Measurements from ENCODE around the gene RCN1. TPM values are rescaled to one million over a fixed set of nuclear protein-coding genes. Genes with fewer than 3 reads are reported as not detected.
A peak's percentile ranks its signal among the peaks of the same experiment; 100 is the strongest.

Gene RCN1
- 99.8 TPM for total RNA-seq (2021; ENCODE audit: unreplicated experiment)
- polyA plus RNA-seq (2012) = 101 and 108 TPM in 2 replicates
- Bru-seq, nascent RNA = percentile 95 among the genes with signal in this experiment
- percentile 100 among the genes with signal in this experiment for BruChase-seq, experiment 1, labeled RNA remaining after a 6-hour chase
- percentile 99 among the genes with signal in this experiment for BruChase-seq, experiment 2, labeled RNA remaining after a 2-hour chase
- long read RNA-seq, transcript RCN1-201 (6 exons, 2,572 nt) = major isoform, 321 of 330 reads
- long read RNA-seq, partial matches to known transcripts = 2 of 330 reads
- long read RNA-seq, other reads (novel, unspliced or antisense) = 5 of 330 reads

DNA sequence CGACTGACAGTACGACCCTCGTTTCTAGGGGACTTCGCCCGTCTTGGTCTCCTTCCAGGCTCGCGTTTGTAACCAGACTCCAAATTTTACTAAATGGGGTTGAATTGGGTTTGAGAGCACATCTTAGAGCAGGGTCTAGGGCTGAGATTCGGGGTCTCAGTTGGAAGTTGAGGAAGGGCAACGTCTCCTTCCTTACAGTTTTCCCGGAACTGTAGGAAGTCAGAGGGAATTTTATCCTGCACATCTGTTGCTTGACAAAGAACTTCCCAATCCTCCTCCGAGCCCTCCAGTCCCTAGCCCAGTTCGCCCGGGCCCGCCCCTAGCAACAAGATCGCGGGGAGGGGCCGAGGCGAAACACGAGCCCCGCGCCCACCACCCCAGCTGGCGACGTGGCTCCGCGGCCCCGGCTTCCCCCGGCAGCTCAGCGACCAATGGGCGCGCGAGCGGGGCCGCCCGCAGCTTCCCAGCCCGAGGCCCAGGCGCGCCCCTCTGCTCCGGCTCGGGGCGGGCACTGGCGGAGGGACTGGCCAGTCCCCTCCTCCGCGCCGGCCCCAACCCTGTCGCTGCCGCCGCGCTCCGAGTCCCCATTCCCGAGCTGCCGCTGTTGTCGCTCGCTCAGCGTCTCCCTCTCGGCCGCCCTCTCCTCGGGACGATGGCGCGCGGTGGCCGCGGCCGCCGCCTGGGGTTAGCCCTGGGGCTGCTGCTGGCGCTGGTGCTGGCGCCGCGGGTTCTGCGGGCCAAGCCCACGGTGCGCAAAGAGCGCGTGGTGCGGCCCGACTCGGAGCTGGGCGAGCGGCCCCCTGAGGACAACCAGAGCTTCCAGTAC lies at the start of gene RCN1:
TSS of gene RCN1 (plus strand) at position 530 of the 826 bp plus-strand sequence. CDS start at position 653, 123 bp downstream.
- peaks cover 44% of the 10 kb centered on the region for H3K79me2 ChIP-seq (ENCODE audit: insufficient read depth, low read length)
- H4K20me1 ChIP-seq (ENCODE audit: insufficient read depth) = no peaks in the 10 kb centered on the region
- H3K4me2 ChIP-seq (ENCODE audit: low read length) = peak within 1 kb of the TSS; percentile 90
- DNase-seq (ENCODE audit: low read depth, low spot score) (no peak), ATAC-seq (peak; percentile 77)
- H3K9me2 ChIP-seq (ENCODE audit: insufficient read depth) = no peaks in the 10 kb centered on the region
- POLR2A ChIA-PET = interaction anchor here (0.6 to 1.5 kb wide), 3 partner anchors 8 to 74 kb away, joined by 3 to 6 read pairs (median 3); no protein-coding TSS in a partner anchor
- intact Hi-C loops (cut with micrococcal nuclease) = no loop called here
- no peaks in the 10 kb centered on the region for H3K9me3 ChIP-seq (ENCODE audit: control insufficient read depth in 1 of 2, insufficient read depth in 1 of 2, low read depth in 1 of 2, low read length in 2 of 2)
- TF ChIP-seq ELF1 (IDR thresholded peaks at IDR 0.05; ENCODE audit: borderline replicate concordance, low read depth) = no peak
- no peak for TF ChIP-seq CEBPB (IDR thresholded peaks at IDR 0.05; ENCODE audit: low read depth)
- TF ChIP-seq, protein P1, sequence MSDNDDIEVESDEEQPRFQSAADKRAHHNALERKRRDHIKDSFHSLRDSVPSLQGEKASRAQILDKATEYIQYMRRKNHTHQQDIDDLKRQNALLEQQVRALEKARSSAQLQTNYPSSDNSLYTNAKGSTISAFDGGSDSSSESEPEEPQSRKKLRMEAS (IDR thresholded peaks at IDR 0.05) = no peak
- peak; percentile 59 for TF ChIP-seq POLR2A (IDR thresholded peaks at IDR 0.05; ENCODE audit: borderline replicate concordance, extremely low read depth, insufficient read depth, insufficient read length)
- peak; percentile 29; the same call in 1 of the 2 replicates for TF ChIP-seq POLR2AphosphoS5 (IDR thresholded peaks at IDR 0.05; ENCODE audit: low read depth, low read length)
- no peaks in the 10 kb centered on the region for H3K27me3 ChIP-seq (ENCODE audit: insufficient read depth, low read length)
- H3K4me1 ChIP-seq (ENCODE audit: control insufficient read depth in 1 of 2, insufficient read depth in 2 of 2, low read length in 2 of 2) = peaks cover 27 to 49% of the 10 kb centered on the region in 2 experiments
- BruUV-seq (replicated peaks) = no TSS peak
- peak within 1 kb of the TSS; percentile 91 for H3K9ac ChIP-seq (ENCODE audit: low read length)
- H3K4me3 ChIP-seq (replicated peaks in 1 of 2; ENCODE audit: low read depth in 1 of 2, low read length in 2 of 2) = peak within 1 kb of the TSS; percentile 50 to 80
- H2AFZ ChIP-seq (ENCODE audit: low read depth, low read length, poor library complexity, severe bottlenecking) = peak within 1 kb of the TSS; percentile 26
- H3K36me3 ChIP-seq (ENCODE audit: control insufficient read depth in 1 of 2, insufficient read depth in 2 of 2, low read length in 2 of 2) = no peaks in the 10 kb centered on the region
- CTCF ChIA-PET = no interaction called here
- peak within 1 kb of the TSS; percentile 93 for H3K27ac ChIP-seq (ENCODE audit: low read depth, low read length)
- RAD21 ChIA-PET (ENCODE audit: low non-redundant PET in 1 of 2, low total read pairs in 2 of 2, uncharacterized antibody in 2 of 2, unreplicated experiment in 2 of 2) = no interaction called here

DNA sequence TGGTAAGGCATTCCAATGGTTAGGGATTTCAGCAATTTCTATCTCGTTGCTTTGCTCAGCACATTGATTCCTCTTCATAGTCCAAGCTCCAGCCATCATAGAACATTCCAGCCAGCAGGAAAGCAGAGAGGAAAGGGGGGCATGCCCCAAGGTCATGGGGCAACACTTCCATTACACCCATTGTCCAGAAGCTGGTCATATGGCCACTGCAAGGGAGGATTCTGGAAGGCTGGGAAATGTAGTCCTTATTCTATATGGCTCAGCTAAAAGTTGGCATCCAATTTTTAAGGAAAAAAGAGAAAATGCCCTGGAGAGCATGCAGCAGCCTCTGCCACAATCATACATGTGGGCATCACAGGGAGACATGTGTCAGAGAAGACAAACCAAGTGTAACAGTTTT lies 47.1 kb upstream of the RCN1 start:
- no peak overlapping the region for H3K27ac ChIP-seq (ENCODE audit: low read depth, low read length)
- H4K20me1 ChIP-seq (ENCODE audit: insufficient read depth) = no peaks in the 10 kb centered on the region
- no TSS peak for BruUV-seq (replicated peaks)
- intact Hi-C loops (cut with micrococcal nuclease) = no loop called here
- H3K9ac ChIP-seq (ENCODE audit: low read length) = no peak overlapping the region
- H3K36me3 ChIP-seq (ENCODE audit: control insufficient read depth in 1 of 2, insufficient read depth in 2 of 2, low read length in 2 of 2) = no peaks in the 10 kb centered on the region
- ChIA-PET CTCF (interaction anchor here (0.6 kb wide), 1 partner anchor 110 kb away, joined by 3 read pairs; no protein-coding TSS in a partner anchor), RAD21 (ENCODE audit: low non-redundant PET in 1 of 2, low total read pairs in 2 of 2, uncharacterized antibody in 2 of 2, unreplicated experiment in 2 of 2) (no interaction called here), POLR2A (no interaction called here)
- H2AFZ ChIP-seq (ENCODE audit: low read depth, low read length, poor library complexity, severe bottlenecking) = no peak overlapping the region
- H3K9me3 ChIP-seq (ENCODE audit: control insufficient read depth in 1 of 2, insufficient read depth in 1 of 2, low read depth in 1 of 2, low read length in 2 of 2) = no peaks in the 10 kb centered on the region
- ATAC-seq = no peak
- DNase-seq (ENCODE audit: low read depth, low spot score) = no peak
- no peaks in the 10 kb centered on the region for H3K4me1 ChIP-seq (ENCODE audit: control insufficient read depth in 1 of 2, insufficient read depth in 2 of 2, low read length in 2 of 2)
- H3K79me2 ChIP-seq (ENCODE audit: insufficient read depth, low read length) = no peaks in the 10 kb centered on the region
- H3K4me3 ChIP-seq (replicated peaks in 1 of 2; ENCODE audit: low read depth in 1 of 2, low read length in 2 of 2) = no peak overlapping the region
- no peaks in the 10 kb centered on the region for H3K9me2 ChIP-seq (ENCODE audit: insufficient read depth)
- no peak overlapping the region for H3K4me2 ChIP-seq (ENCODE audit: low read length)
- no peaks in the 10 kb centered on the region for H3K27me3 ChIP-seq (ENCODE audit: insufficient read depth, low read length)
- no peak for TF ChIP-seq POLR2A (IDR thresholded peaks at IDR 0.05; ENCODE audit: borderline replicate concordance, extremely low read depth, insufficient read depth, insufficient read length)
- TF ChIP-seq, protein P1 (IDR thresholded peaks at IDR 0.05) = no peak
- TF ChIP-seq POLR2AphosphoS5 (IDR thresholded peaks at IDR 0.05; ENCODE audit: low read depth, low read length) = no peak
- TF ChIP-seq, protein P2, sequence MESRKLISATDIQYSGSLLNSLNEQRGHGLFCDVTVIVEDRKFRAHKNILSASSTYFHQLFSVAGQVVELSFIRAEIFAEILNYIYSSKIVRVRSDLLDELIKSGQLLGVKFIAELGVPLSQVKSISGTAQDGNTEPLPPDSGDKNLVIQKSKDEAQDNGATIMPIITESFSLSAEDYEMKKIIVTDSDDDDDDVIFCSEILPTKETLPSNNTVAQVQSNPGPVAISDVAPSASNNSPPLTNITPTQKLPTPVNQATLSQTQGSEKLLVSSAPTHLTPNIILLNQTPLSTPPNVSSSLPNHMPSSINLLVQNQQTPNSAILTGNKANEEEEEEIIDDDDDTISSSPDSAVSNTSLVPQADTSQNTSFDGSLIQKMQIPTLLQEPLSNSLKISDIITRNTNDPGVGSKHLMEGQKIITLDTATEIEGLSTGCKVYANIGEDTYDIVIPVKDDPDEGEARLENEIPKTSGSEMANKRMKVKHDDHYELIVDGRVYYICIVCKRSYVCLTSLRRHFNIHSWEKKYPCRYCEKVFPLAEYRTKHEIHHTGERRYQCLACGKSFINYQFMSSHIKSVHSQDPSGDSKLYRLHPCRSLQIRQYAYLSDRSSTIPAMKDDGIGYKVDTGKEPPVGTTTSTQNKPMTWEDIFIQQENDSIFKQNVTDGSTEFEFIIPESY (IDR thresholded peaks at IDR 0.05; ENCODE audit: extremely low read depth, insufficient replicate concordance, low read length) = no peak
- no peak for TF ChIP-seq EGR1 (IDR thresholded peaks at IDR 0.05; ENCODE audit: low read depth)
- TF ChIP-seq YY1 (IDR thresholded peaks at IDR 0.05; ENCODE audit: extremely low read depth, insufficient replicate concordance, low read depth, low read length) = no peak
- TF ChIP-seq TCF7L2 (IDR thresholded peaks at IDR 0.05; ENCODE audit: borderline replicate concordance, extremely low read depth, insufficient read depth, insufficient read length) = no peak
- TF ChIP-seq, protein P3, sequence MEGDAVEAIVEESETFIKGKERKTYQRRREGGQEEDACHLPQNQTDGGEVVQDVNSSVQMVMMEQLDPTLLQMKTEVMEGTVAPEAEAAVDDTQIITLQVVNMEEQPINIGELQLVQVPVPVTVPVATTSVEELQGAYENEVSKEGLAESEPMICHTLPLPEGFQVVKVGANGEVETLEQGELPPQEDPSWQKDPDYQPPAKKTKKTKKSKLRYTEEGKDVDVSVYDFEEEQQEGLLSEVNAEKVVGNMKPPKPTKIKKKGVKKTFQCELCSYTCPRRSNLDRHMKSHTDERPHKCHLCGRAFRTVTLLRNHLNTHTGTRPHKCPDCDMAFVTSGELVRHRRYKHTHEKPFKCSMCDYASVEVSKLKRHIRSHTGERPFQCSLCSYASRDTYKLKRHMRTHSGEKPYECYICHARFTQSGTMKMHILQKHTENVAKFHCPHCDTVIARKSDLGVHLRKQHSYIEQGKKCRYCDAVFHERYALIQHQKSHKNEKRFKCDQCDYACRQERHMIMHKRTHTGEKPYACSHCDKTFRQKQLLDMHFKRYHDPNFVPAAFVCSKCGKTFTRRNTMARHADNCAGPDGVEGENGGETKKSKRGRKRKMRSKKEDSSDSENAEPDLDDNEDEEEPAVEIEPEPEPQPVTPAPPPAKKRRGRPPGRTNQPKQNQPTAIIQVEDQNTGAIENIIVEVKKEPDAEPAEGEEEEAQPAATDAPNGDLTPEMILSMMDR (IDR thresholded peaks at IDR 0.05 in 2 of 3, conservative IDR thresholded peaks at IDR 0.05 in 1 of 3; ENCODE audit: borderline replicate concordance in 1 of 3, insufficient read depth in 1 of 3, low read depth in 2 of 3, low read length in 2 of 3) = no peak
- TF ChIP-seq EZH2 (IDR thresholded peaks at IDR 0.05) = no peak
